ENCODE data around the gene FBXW4. TPM values are rescaled to one million over a fixed set of nuclear protein-coding genes. Genes with fewer than 3 reads are reported as not detected.

Gene FBXW4
- total RNA-seq, 6 experiments from 2014 or later, result 15.1 to 29.5 (median 25.6) TPM

- 80% methylated on average over 3 of the region's 3 CpGs for WGBS (ENCODE audit: insufficient coverage, low coverage, low lambda C conversion rate, missing lambda C conversion rate)
- intact Hi-C loops (cut with DNase I), result no loop called here
- H3K36me3 ChIP-seq, result no peaks in the 10 kb centered on the region
- H3K4me3 ChIP-seq, result no peak overlapping the region
- DNase-seq (no peak), ATAC-seq (no peak)
- no peak overlapping the region for H3K27ac ChIP-seq
- H3K4me1 ChIP-seq, result peaks cover 0 to 22% (median 9%) of the 10 kb centered on the region in 4 donors
- H3K9me3 ChIP-seq, result no peaks in the 10 kb centered on the region
- no peak for TF ChIP-seq CTCF (IDR thresholded peaks at IDR 0.05)
- no peak for TF ChIP-seq POLR2A (IDR thresholded peaks at IDR 0.05)
- H3K27me3 ChIP-seq, result no peaks in the 10 kb centered on the region
These were observed 7.8 kb downstream of the FBXW4 start for GRCh38 chr10:101687071-101687658.

GRCh38 chr10:101686133-101686925 lies 8.6 kb downstream of the FBXW4 start:
- WGBS (ENCODE audit: insufficient coverage, low coverage, low lambda C conversion rate, missing lambda C conversion rate), result 85% methylated on average over 5 of the region's 5 CpGs
- Histone ChIP-seq H3K9me3 (no peaks in the 10 kb centered on the region), H3K27ac (no peak overlapping the region), H3K27me3 (no peaks in the 10 kb centered on the region), H3K36me3 (no peaks in the 10 kb centered on the region), H3K4me1 (peaks cover 0 to 22% (median 8%) of the 10 kb centered on the region in 4 donors), H3K4me3 (no peak overlapping the region)
- ATAC-seq (no peak), DNase-seq (no peak)
- intact Hi-C loops (cut with DNase I), result no loop called here
- TF ChIP-seq POLR2A (IDR thresholded peaks at IDR 0.05) (no peak), CTCF (IDR thresholded peaks at IDR 0.05) (no peak)

- intact Hi-C loops (cut with DNase I), result no loop called here
- Histone ChIP-seq H3K4me3 (no peak overlapping the region), H3K4me1 (peaks cover 0 to 7% (median under 1%) of the 10 kb centered on the region in 4 donors), H3K27me3 (no peaks in the 10 kb centered on the region), H3K36me3 (no peaks in the 10 kb centered on the region), H3K27ac (no peak overlapping the region), H3K9me3 (no peaks in the 10 kb centered on the region)
- no peak for ATAC-seq
- DNase-seq, result no peak
- no peak for TF ChIP-seq CTCF (IDR thresholded peaks at IDR 0.05)
- TF ChIP-seq POLR2A (IDR thresholded peaks at IDR 0.05), result no peak
- 89% methylated on average over 1 of the region's 1 CpG for WGBS (ENCODE audit: insufficient coverage, low coverage, low lambda C conversion rate, missing lambda C conversion rate)
These were observed 10.2 kb downstream of the FBXW4 start for GRCh38 chr10:101684782-101685181.

DNA sequence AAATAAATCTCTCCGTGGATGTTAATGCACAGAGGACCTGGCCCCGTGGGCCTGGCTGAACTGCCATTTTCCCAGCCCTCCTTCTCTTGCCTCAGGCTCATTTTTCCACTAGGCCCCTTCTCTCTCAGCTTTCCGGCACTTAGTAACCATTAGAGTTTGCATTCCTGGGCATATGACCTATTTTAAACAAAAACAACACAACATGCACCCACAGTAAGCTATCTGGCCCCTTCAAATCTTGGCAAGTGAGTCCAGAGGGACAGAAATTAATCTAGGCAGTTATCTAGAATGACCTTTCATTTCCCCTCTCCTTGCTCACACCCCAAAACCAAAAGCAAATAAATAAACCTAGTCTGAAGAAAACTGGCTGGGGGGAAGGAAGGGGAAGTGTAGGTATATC lies 11.7 kb downstream of the FBXW4 start:
- WGBS (ENCODE audit: insufficient coverage, low coverage, low lambda C conversion rate, missing lambda C conversion rate), result 96% methylated on average over 3 of the region's 3 CpGs
- no peaks in the 10 kb centered on the region for H3K27me3 ChIP-seq
- no peak for ATAC-seq
- H3K4me3 ChIP-seq, result no peak overlapping the region
- TF ChIP-seq CTCF (IDR thresholded peaks at IDR 0.05) (no peak), POLR2A (IDR thresholded peaks at IDR 0.05) (no peak)
- no peaks in the 10 kb centered on the region for H3K36me3 ChIP-seq
- intact Hi-C loops (cut with DNase I), result no loop called here
- H3K9me3 ChIP-seq, result no peaks in the 10 kb centered on the region
- H3K4me1 ChIP-seq, result peaks cover 0 to 6% (median 0%) of the 10 kb centered on the region in 4 donors
- H3K27ac ChIP-seq, result no peak overlapping the region
- DNase-seq, result no peak

All from right lobe of liver (tissue), 6 donors.